DMS79 (cell line): ENCODE data around the gene SLC25A43.
"Not testable (repeated sequence)": the region's sequence is repeated elsewhere in the genome, so short reads cannot be mapped to it uniquely, and the experiment has no call there.

Experiments
- DNase-seq: peaks from one replicate; lab custom pipeline; 2025; lab: John Stamatoyannopoulos, UW

SLC25A43 gene

DNA sequence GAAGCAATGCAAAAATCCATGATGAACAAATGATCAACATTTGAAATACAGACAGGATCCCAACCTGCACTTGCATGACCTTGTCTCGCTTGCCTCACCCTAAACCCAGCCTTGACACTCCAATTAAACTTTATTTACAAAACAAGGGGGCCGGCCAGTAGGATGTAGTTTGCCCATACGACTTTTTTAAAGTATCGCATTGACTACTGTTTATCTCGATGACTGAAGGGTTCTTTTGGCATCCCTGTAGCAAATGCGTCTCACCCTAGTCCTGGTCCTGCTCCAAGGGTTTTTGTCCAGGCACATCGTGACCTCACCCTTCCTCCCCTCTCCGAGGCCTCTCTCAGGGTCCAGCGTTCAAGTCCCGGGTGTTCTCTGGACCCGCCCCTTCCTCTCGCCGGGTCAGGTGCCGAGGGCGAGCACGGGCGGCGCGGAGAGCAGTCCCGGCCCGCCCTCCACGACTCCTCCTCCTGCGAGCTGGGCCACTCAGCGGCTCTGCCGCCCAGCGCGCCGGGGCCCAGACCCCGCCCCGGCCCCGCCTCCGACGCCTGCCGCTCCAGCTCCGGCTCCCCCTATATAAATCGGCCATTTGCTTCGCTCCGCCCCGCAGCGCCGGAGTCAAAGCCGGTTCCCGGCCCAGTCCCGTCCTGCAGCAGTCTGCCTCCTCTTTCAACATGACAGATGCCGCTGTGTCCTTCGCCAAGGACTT lies 68.9 kb downstream of the SLC25A43 start, which contains the start of gene SLC25A5:
TSS of gene SLC25A5 (plus strand) at position 603 of the 709 bp plus-strand sequence. CDS start at position 675, 72 bp downstream.
- DNase-seq = peak; percentile 61

DNA sequence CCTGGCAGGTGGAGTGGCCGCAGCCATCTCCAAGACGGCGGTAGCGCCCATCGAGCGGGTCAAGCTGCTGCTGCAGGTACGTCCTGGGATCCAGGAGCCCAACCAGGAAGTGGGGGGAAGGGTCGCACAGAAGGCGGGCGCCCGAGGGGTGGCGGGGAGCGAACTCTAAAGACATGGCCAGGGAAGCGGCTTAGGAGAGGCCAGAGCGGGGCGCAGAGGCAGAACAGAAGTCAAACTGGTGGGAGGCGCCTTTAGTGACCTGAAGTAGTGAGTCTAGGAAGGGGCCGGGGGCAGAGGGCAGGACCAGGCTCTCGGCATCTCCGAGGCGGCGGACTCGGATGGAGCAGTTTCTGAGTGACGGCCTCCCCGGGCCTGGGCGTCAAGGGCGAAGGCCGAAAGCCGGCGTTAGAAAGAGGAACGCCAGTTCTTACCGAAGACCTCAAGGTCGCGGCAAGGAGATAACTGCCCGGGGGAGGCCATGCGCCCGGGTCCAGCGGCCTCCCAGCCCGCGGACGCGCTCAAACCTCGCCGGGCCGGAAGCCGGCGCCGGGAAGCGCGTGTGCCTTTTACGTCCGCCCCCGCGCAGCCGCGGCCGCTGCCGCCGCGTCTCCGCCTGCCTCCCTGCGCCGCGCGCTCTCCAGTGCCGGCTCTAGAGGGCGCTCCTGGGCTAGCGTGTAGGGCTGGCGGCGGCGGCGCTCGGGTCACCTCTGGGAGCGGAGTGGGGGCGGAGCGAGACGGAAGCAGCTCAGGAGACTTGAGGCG lies 69.6 kb downstream of the SLC25A43 start:
- DNase-seq = peak; percentile 30

DNA sequence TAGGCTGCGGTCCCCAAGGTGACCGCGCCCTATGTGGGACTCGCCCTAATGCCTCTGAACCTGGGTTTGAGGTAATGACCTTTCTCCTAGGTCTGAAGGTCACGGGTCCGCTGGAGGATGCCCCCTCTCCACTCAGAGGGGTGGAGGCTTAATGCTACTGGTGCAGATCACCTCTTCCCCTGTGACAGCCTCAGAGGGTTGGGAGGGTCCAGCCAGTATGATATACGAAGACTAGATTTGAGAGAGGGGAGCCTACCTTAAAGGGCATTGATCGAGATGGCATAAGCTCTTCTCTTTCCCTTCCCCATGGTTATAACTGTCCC lies 70.1 kb downstream of the SLC25A43 start:
- DNase-seq = no peak

DNA sequence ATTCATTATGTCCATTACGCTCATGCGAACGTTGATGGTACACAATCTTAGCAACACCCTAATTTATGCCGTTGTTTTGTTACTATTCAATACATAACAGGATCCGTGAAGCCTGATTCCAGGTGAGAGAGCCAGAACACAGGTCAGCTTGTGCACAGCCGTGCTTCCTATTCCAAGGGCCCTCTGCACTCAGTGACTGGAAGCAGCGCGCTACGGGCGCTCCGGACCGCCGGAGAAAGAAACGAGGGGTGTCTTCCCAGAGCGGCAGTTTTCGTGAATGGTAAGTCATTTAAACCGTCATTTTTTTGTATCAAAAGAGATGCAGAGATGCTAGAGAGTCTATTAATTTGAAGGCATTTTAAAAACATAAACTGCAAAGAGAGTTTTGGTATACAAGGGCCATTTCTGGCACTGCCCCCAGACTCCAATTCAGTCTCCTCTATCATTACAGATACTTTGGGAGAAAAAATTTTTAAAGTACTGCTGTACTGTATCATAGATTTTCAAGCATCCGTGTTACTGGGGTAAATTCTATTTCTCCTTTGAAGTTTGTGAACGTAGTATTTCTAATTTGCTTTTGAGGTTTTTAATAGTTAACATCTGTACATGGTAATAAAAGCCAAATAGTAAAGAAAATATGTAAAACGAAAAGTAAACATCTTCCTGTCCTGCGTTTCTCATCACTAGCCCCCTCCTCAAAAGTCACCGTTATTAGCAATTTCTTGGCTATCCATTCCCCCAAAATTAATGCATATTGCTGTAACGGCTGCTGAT lies 75.7 kb downstream of the SLC25A43 start:
- no peak for DNase-seq

DNA sequence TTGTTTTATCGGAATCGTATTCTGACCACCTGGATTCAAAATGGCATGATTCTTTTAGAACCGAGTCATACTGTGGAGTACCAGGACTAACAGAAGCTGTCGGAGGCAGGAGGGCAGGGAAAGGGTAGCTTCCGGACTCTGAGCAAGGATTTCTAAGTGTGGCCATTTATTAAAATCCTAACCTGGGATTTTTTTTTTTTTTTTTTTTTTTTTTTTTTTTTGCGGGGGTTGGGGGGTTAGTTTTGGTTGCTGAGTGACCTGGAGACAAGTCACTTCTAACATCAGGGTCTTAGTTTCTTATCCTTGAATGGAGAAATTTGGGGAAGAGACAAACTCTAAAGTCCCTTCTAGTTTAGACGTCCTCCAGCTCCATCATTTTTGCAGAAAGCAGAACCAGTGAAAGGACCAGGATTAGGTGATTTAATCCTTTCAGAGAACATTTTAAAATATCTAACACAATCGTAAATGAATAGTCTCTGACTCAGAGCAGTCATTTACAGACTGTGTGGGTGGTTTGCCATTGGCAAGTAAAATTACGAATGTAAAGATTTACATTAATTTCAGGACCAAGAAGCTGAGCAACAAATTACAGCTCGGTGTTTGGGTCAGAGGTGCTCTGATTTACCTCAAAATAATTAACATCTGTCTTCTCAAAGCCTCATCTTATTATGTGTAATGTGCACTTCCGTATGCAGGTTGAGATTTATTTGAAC lies 76.4 kb downstream of the SLC25A43 start:
- no peak for DNase-seq

DNA sequence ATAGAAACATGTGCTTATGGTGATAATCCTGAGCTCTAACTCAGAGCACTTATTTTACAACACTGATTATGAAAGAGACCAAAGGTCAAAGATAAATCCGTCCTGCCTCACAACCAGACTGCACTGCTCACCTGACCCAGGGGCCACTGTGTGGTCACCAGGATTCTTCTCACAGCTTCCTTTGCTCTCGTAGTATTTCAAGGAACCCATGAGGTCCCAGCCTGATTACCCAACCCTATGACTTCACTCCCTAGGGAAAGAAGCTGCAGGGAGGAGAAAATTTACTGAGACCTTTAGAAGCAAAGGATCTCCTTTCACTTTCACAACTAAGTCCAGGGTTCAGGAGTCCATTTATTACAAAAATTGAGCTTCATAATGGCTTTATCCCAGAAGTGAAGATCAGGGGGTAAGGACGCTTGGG lies 78.7 kb downstream of the SLC25A43 start:
- DNase-seq = no peak

DNA sequence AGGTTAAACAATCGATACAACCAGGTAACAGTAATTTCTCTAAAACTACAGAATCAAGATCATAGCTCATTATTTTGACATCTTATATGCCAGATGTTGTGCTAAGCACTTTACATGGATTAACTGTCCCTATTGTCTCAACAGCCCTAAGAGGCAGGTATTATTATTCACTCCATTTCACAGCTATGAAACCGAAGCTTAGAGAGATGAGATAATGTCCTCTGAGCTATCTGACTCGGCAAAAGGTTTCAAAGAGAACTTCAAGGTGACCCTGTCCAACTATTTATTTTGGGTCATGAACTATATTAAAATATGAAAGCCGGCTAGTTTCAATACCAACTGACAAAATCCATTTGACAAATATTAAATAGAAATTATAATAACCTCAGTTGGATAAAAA lies 79.4 kb downstream of the SLC25A43 start:
- DNase-seq = no peak

DNA sequence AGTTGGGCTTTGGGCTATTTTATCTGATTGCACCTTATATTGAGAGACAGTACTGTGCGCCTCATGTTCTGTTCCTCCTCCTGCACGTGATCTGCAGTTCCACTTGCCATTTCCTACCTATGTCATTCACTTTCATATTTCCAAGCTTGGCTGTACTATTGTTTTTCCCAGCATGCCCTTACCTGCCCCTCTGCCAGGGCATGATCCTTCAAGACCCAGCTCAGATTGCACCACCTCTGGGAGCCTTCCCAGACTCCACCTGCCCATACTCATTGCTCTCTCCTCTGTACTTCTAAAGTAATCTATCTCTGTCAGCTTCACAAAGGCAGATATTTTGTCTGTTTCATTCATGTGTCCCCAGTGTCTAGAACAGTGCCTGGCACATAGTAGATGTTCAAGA lies 80.7 kb downstream of the SLC25A43 start:
- no peak for DNase-seq

DNA sequence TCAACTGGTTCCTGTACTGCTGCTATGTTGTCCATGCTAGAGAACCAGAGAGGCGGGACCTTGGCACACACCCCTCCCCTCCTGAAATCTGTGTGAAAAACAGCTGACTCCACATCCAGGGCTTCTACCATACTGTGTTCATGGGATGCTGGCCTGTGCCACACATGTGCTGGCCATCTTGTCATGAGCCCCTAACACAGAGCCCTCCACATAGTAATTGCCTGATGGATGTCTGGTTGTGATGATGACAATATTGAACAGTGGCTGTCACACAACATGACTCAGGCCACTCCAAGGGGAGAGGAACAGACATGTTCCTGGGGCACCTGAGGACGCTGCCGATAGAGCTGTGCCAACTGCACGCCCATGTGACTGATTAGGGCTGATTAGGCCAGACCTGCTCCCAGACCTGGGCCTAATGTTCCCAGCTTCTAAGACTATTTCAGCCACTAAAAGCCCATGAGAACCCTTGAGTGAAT lies 82.2 kb downstream of the SLC25A43 start:
- DNase-seq = no peak

DNA sequence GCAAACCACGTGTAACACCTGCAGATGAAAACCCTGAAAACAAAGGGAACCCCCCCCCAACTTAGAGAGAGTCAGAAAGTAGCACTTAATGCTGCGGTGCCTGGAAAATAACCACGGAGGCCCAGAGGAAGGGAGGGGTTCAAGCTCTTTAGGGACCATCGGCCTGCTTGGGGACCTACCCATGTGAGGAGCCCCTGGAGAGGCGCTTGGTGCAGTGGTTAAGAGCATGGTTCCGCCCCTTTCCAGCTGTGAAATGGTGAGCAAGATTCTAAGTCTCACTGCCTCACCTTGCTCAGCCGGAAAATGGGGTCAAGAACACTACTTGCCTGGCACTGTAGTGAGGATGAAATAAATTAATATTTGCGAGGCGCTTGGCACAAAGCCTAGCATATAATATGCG lies 82.9 kb downstream of the SLC25A43 start:
- no peak for DNase-seq

DNA sequence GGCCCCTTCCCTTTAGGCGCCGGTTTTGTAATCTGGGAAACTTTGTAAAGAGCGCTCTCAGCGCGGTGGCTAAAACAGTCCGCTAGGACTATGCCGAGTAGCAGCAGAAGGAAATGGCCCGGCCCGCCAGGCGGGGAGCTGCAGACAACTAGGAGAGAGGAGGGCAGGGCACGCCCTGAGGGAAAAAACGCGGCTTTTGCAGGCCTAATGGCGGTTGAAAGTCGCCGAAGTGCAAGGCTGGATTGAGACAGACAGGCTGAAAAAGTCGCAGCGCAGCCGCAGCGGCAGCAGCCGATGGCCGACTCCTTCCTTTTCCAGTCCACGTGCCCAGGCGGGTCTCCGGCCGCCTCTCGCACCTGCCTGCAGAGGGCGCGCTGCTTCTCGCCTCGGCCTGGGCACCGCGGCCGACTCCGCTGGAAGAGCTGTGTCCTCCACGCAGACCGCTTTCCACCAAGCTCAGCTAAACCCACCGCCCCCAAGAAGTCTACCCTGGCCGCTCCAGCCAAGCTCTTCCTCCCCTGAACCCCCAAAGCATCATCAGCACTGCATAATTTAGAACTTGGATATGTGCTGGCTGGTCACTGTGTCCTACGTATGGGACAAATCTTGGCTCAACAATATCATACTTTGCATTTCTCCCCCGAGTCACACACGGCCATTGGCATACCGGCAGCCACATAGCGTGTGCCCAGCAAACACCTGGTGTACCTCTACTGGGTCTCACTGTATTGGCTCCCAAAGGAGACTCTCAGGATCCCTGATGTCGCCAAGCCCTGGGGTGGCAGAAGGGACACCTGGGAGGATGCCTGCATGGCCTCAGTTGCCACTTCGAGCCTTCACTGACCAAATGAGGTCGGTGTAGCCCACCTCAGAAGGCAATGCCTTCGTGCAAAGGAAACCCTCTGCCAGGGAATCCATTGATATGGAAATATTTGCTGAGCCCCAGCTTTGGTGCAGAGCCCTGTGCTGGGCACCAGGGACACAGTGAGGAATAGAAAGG lies 83.6 kb downstream of the SLC25A43 start:
- DNase-seq = peak; percentile 29

DNA sequence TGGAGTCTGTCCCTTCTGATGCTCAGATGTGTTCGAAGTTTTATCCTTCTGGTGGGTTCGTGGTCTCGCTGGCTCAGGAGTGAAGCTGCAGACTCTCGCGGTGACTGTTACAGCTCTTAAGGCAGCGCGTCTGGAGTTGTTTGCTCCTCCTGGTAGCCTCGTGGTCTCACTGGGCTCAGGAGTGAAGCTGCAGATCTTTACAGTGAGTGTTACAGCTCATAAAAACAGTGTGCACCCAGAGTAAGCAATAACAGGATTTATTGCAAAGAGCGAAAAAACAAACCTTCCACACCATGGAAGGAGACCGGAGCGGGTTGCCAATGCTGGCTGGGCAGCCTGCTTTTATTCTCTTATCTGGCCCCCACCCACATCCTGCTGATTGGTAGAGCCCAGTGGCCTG lies 87.6 kb downstream of the SLC25A43 start:
- DNase-seq = no peak

DNA sequence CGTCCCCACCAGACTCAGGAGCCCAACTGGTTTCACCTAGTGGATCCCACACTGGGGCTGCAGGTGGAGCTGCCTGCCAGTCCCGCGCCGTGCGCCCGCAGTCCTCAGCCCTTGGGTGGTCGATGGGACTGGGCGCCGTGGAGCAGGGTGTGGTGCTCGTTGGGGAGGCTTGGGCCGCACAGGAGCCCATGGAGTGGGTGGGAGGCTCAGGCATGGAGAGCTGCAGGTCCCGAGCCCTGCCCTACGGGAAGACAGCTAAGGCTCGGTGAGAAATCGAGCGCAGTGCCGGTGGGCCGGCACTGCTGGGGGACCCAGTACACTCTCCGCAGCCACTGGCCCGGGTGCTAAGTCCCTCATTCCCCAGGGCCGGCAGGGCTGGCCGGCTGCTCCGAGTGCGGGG lies 88.6 kb downstream of the SLC25A43 start:
- DNase-seq = not testable (repeated sequence)

DNA sequence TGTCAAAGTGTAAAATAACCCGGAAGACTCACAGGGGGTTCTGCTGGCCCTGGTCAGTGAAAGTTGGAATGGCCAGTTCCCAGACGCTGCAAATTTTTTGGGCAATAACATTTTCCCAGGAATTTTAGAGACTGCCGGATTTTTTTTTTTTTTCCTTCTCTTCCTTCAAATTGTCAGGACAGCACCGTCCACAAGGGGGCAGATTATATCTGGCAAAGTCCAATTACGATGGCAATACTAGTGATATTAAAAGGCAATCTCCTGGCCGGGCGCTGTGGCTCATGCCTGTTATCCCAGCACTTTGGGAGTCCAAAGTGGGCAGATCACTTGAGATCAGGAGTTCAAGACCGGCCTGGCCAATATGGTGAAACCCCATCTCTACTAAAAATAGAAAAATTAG lies 89.6 kb downstream of the SLC25A43 start:
- no peak for DNase-seq

DNA sequence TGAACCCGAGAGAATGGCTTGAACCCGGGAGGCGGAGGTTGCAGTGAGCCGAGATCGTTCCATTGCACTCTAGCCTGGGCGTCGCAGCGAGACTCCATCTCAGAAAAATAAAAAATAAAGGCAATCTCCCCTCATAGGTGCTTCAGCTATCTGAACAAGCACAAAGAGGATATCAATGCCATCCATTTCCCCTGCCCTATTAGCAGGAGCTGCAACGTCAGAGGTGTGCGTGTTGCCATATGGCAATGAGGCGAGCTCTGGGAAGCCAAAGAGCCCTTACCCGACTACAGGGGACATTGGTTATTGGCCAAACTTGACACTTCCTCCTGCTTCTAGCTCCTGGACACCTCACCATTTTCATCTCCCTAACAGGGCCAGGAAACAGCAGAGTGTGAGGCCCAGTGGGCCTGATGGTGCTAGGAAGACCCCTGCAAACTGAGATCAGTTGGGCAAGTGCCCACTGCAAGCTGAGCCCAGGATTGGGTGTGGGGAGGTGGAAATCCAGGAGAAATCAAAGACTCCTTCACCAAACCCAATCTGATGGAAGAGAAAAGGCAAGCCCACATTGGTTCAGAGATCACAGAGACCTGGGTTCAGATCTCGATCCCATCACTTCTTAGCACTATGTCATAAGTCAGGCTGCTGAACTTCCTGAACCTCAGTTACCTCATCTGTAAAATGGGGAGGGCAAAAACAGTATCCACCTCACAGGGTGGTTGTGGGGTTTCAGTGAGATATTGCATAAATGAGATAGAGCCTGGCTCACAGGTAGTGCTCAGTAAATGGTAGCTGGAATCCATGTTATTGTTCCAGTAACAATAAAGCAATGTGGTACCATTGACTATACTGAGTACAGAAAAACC lies 90.3 kb downstream of the SLC25A43 start:
- DNase-seq = no peak

DNA sequence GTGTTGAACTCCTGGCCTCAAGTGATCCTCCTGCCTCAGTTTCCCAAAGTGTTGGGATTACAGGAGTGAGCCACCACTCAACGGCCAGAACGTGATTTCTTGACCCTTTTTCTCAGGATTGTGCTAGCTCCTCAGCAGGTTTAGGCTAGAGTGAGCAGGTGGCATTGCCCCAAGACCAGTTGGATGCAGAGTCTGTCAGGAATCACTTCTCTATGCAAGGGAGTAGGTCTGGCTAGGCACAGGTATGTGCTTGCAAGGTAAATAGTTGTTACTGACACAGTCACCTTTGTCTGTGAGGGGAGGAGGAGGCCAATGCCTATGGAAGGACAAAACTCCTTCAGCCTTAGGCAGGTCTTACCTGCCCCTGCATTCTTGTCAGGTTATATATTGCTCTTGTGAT lies 93.3 kb downstream of the SLC25A43 start:
- no peak for DNase-seq

DNA sequence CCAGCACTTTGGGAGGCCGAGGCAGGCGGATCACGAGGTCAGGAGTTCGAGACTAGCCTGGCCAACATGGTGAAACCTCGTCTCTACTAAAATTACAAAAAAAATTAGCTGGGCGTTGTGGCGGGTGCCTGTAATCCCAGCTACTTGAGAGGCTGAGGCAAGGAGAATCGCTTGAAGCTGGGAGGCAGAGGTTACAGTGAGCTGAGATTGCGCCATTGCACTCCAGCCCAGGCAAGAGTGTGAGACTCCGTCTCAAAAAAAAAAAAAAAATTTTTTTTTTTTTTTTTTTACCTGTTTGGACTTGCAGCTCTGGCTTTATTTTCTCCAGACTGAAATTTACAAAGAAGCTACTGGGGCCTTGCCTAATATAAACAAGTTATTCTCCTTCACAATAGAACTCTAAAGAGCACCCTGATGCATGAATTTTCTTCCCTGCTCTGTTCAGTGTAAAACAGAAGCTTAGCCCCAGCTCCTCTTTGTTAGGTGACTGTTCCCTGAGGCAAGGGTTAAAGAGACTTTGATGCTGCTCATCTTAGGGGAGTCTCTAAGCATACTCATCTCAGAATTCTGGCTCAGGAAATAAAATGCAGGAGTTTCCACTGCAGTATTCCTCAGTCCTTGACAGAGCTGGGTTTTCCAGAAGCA lies 94.8 kb downstream of the SLC25A43 start:
- DNase-seq = not testable (repeated sequence)

DNA sequence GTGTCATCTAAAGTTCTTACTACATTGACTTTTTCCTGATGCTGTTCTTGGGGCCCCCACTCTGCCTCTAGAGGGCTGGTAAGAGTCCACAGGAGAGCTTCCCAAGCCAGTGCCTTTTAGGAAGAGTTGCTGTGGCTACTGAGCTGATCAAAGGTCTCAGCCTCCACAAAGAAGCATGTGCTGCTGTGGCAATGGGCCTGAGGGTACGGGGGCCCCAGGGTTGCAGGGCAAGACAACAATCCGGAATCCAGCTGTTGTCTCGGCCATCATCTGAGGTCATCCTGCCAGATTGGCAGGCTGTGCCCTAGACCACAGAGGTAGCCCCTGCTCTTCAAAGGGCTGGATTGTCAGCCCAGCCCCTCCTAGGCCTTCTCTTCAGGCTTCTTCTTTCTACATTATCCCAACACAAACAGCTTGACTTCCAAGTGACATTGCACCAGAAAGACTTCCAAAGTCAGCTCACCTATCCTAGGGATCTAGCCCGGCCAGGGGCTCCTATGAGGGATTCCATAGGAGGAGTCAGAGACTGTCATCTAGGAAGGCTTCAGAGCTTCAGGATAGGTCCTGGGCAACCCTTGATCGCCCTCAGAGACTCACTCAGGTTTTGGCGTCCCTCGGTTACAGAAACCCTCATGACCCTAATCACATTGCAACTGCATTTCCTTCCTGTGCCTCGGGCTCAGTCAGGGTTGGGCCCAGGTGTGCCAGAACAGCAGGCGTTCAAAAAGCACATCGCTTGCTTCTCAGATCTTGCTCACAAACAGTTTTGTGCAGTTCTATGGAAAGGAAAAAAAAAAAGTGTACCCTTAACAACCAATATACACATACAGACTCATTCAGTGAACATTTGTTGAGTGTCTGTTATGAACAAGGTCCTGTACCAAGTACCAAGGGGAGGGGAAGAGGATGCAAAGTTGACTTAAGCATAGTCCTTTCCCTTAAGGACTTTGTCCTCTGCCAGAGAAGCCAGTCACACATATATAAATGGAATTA lies 96.9 kb downstream of the SLC25A43 start:
- DNase-seq = no peak
